ENCODE results near the gene S100A6.

Gene S100A6

DNA sequence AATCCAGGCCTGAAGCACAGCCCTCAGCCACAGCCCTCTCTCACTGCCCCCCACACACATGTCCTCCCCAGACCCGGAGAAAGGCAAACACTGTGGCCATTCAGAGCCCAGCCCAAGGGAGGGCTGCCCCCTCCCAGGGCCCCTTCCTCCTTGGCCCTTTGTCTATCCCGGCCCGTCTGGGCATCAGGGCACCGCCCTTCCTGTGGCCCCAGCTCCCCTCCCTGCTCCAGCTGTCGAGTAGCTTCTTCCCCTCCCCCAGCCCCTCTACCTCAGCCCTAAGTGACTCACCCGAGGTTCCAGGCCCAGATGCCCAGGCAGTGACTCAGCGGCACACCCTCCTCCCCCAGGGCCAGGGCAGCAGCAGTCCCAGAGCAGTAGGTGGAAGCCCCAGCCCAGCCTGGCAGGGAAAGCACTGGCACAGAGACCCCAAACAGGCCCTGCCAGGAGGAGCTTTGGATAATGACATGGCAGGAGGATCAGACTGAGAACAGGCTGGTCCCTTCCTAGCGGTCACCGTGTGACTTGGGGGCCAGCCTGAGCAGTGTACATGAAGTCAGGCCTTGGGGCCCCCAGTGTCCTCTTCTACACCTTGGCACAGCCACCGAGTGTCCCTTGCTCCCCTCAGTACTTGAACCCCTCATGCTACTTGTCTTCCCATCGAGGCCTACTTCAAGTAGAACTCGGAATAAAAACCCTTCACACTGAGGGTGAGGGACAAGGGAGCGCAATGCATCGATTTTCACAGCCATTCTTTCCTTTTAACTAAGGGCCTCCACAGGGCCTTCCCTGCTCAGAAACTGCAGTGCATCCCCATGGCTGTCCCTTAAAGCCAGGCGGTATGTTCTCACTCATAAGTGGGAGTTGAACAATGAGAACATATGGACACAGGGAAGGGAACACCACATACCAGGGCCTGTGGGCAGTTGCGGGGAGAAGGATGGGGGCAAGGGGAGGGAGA lies 30.9 kb upstream of the S100A6 start:
- no peaks in the 10 kb centered on the region for H3K27me3 ChIP-seq (ENCODE audit: low read length)
- TF ChIP-seq CTCF (IDR thresholded peaks at IDR 0.05; ENCODE audit: insufficient read depth, low read length, poor library complexity, severe bottlenecking), result no peak
- TF ChIP-seq EZH2phosphoT487 (conservative IDR thresholded peaks at IDR 0.05; ENCODE audit: low read length), result no peak
- H3K4me3 ChIP-seq (ENCODE audit: insufficient read depth, low read length, poor library complexity, severe bottlenecking), result no peak overlapping the region
- no peak overlapping the region for H3K4me2 ChIP-seq (ENCODE audit: low read depth, low read length, poor library complexity, severe bottlenecking)
- no peak overlapping the region for H3K27ac ChIP-seq (ENCODE audit: low read depth, low read length)
- no peak overlapping the region for H3K9ac ChIP-seq (ENCODE audit: low read length)
- H4K20me1 ChIP-seq (ENCODE audit: low read depth, low read length), result no peaks in the 10 kb centered on the region
- no peaks in the 10 kb centered on the region for H3K9me2 ChIP-seq (replicated peaks; ENCODE audit: insufficient read depth, low read length)
- H3F3A ChIP-seq (ENCODE audit: insufficient read depth), result no peaks in the 10 kb centered on the region
- H2AFZ ChIP-seq (ENCODE audit: low read depth, low read length, severe bottlenecking), result no peak overlapping the region
- no peaks in the 10 kb centered on the region for H3K36me3 ChIP-seq (ENCODE audit: low read length)
- no peaks in the 10 kb centered on the region for H3K79me2 ChIP-seq (ENCODE audit: insufficient read depth, low read length)
- no peaks in the 10 kb centered on the region for H3K9me3 ChIP-seq (ENCODE audit: insufficient read depth, low read length)

GRCh38 chr1:153565529-153566374 lies 30.0 kb upstream of the S100A6 start, which contains the start of gene S100A2:
Gene S100A2 (minus strand): TSS chr1:153565844. CDS start chr1:153563877, 1,967 bp downstream.
- no peak within 1 kb of the TSS for H3K27ac ChIP-seq (ENCODE audit: low read depth, low read length)
- H3F3A ChIP-seq (ENCODE audit: insufficient read depth), result no peaks in the 10 kb centered on the region
- no peaks in the 10 kb centered on the region for H3K27me3 ChIP-seq (ENCODE audit: low read length)
- H3K4me3 ChIP-seq (ENCODE audit: insufficient read depth, low read length, poor library complexity, severe bottlenecking), result no peak within 1 kb of the TSS
- TF ChIP-seq CTCF (IDR thresholded peaks at IDR 0.05; ENCODE audit: insufficient read depth, low read length, poor library complexity, severe bottlenecking), result no peak
- TF ChIP-seq EZH2phosphoT487 (conservative IDR thresholded peaks at IDR 0.05; ENCODE audit: low read length), result no peak
- no peaks in the 10 kb centered on the region for H3K9me2 ChIP-seq (replicated peaks; ENCODE audit: insufficient read depth, low read length)
- H3K36me3 ChIP-seq (ENCODE audit: low read length), result no peaks in the 10 kb centered on the region
- H3K9ac ChIP-seq (ENCODE audit: low read length), result no peak within 1 kb of the TSS
- no peaks in the 10 kb centered on the region for H4K20me1 ChIP-seq (ENCODE audit: low read depth, low read length)
- no peaks in the 10 kb centered on the region for H3K79me2 ChIP-seq (ENCODE audit: insufficient read depth, low read length)
- no peaks in the 10 kb centered on the region for H3K9me3 ChIP-seq (ENCODE audit: insufficient read depth, low read length)
- no peak within 1 kb of the TSS for H2AFZ ChIP-seq (ENCODE audit: low read depth, low read length, severe bottlenecking)
- no peak within 1 kb of the TSS for H3K4me2 ChIP-seq (ENCODE audit: low read depth, low read length, poor library complexity, severe bottlenecking)

DNA sequence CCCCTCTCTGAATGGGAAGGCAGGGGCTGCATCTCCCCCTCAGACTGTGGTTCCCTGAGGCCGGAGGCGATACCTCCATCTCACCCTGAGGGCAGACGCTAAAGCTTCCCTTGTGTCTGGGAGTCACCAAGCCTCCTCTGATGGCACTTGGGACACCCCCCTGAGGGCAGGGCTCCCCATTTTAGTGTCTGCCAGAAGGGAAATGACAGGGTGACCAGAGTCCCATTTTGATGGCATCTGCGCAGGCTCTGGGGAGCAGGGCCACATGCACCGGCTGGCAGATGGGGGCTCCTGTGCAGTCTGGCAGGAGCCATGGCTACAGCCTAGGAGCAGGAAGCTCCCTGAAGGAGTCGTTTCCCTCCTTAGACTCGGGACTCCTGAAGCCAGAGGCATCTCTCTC lies 28.2 kb upstream of the S100A6 start:
- Histone ChIP-seq H3K9me3 (ENCODE audit: insufficient read depth, low read length) (no peaks in the 10 kb centered on the region), H3K27ac (ENCODE audit: low read depth, low read length) (no peak overlapping the region), H3K9ac (ENCODE audit: low read length) (no peak overlapping the region), H3K9me2 (replicated peaks; ENCODE audit: insufficient read depth, low read length) (no peaks in the 10 kb centered on the region), H3F3A (ENCODE audit: insufficient read depth) (no peaks in the 10 kb centered on the region), H3K4me3 (ENCODE audit: insufficient read depth, low read length, poor library complexity, severe bottlenecking) (no peak overlapping the region), H3K79me2 (ENCODE audit: insufficient read depth, low read length) (no peaks in the 10 kb centered on the region), H3K27me3 (ENCODE audit: low read length) (no peaks in the 10 kb centered on the region), H2AFZ (ENCODE audit: low read depth, low read length, severe bottlenecking) (no peak overlapping the region), H4K20me1 (ENCODE audit: low read depth, low read length) (no peaks in the 10 kb centered on the region), H3K4me2 (ENCODE audit: low read depth, low read length, poor library complexity, severe bottlenecking) (no peak overlapping the region), H3K36me3 (ENCODE audit: low read length) (no peaks in the 10 kb centered on the region)
- no peak for TF ChIP-seq EZH2phosphoT487 (conservative IDR thresholded peaks at IDR 0.05; ENCODE audit: low read length)
- no peak for TF ChIP-seq CTCF (IDR thresholded peaks at IDR 0.05; ENCODE audit: insufficient read depth, low read length, poor library complexity, severe bottlenecking)
